NT2/D1 (cell line): ENCODE results near the gene GIGYF1.
"Not testable (repeated sequence)": the region's sequence is repeated elsewhere in the genome, so short reads cannot be mapped to it uniquely, and the experiment has no call there.

Source experiments
- DNase-seq: peaks from one replicate; pipeline ENCODE4 v3.0.0-alpha.2; 2011; ENCODE audit warnings: low read depth, low spot score
- H3K27me3 ChIP-seq: 2 replicates; pipeline ENCODE4 v1.6.0; 2011; ENCODE audit warnings: mild to moderate bottlenecking; ENCODE audit not compliant: insufficient read length, insufficient read depth
- H3K36me3 ChIP-seq: 2 replicates; pipeline ENCODE4 v1.6.1; 2011; ENCODE audit warnings: mild to moderate bottlenecking, low read length, mixed read lengths; ENCODE audit not compliant: insufficient read depth, insufficient read length
- H3K4me1 ChIP-seq: 2 replicates; pipeline ENCODE4 v1.5.1; 2011; ENCODE audit not compliant: insufficient read depth, insufficient read length
- H3K4me3 ChIP-seq: 2 replicates; pipeline ENCODE4 v1.5.1; 2011; ENCODE audit warnings: low read depth; ENCODE audit not compliant: insufficient read length
- H3K9ac ChIP-seq: 2 replicates; pipeline ENCODE4 v1.6.0; 2011; ENCODE audit warnings: low read depth; ENCODE audit not compliant: insufficient read length
- H3K9me3 ChIP-seq: 2 replicates; pipeline ENCODE4 v1.5.1; 2011; ENCODE audit warnings: mild to moderate bottlenecking, low read length; ENCODE audit not compliant: insufficient read depth
- SUZ12 ChIP-seq: IDR thresholded peaks from 2 replicates; pipeline ENCODE4 v1.6.1; 2011; ENCODE audit not compliant: insufficient read length, insufficient read depth; ENCODE audit errors: extremely low read depth
- YY1 ChIP-seq: IDR thresholded peaks from 2 replicates; pipeline ENCODE4 v1.6.1; 2011; ENCODE audit not compliant: insufficient read length, insufficient read depth
- ZNF274 ChIP-seq: IDR thresholded peaks from 2 replicates; pipeline ENCODE4 v1.6.1; 2011; ENCODE audit warnings: mild to moderate bottlenecking, low read depth, low read length

Gene GIGYF1

GRCh38 chr7:100705753-100706671, 12.0 kb upstream of the GIGYF1 start, which contains the start of gene POP7:
TSS of gene POP7 (plus strand) at chr7:100706121. CDS start at chr7:100706831, 710 bp downstream.
- Histone ChIP-seq H3K36me3 (peaks cover 24% of the 10 kb centered on the region), H3K9ac (peak within 1 kb of the TSS; percentile 96), H3K9me3 (no peaks in the 10 kb centered on the region), H3K4me3 (peak within 1 kb of the TSS; percentile 87), H3K27me3 (no peaks in the 10 kb centered on the region), H3K4me1 (peaks cover 5% of the 10 kb centered on the region)
- DNase-seq, result peak; percentile 98
- TF ChIP-seq ZNF274 (no peak), YY1 (no peak), SUZ12 (no peak)

DNA sequence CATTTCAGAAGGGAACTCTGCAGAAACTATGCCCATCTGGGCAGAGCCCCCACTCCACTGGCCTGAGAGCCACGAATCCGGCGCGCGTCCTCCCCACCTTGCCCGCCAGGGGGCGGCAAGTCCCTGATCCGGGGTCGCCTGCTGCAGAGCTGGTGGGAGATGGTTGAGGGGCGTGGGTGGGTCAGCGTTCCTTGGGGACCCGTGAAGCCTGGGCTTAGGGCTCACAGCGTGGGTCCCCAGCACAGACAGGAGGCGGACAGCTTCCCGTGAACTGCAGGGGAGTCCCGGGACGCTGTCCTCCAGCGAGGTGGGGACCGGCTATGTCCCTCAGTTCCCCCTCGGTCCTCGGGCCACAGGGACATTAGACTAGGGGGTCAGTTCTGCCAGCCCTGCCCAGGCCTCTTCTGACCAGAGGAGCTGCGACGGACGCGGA, 11.3 kb upstream of the GIGYF1 start:
- TF ChIP-seq ZNF274, result no peak
- no peak for TF ChIP-seq SUZ12
- TF ChIP-seq YY1, result no peak
- peak overlapping the region; percentile 87 for H3K4me3 ChIP-seq
- no peak for DNase-seq
- H3K9me3 ChIP-seq, result no peaks in the 10 kb centered on the region
- H3K9ac ChIP-seq, result peak overlapping the region; percentile 96
- H3K27me3 ChIP-seq, result no peaks in the 10 kb centered on the region
- H3K4me1 ChIP-seq, result peaks cover 5% of the 10 kb centered on the region
- H3K36me3 ChIP-seq, result peaks cover 24% of the 10 kb centered on the region

DNA sequence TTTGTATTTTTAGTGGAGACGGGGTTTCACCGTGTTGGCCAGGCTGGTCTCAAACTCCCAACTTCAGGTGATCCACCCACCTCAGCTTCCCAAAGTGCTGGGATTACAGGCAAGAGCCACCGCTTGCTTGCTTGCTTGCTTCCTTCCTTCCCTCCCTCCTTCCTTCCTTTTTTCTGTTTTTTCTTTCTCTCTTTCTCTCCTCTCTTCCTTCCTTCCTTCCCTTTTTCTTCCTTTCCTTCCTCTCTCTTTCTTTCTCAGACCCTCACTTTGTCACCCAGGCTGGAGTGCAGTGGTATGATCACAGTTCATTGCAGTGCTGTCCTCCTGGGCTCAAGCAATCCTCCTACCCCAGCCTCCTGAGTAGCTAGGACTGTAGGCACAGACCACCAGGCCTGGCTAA, 7.0 kb upstream of the GIGYF1 start:
- not testable (repeated sequence) for H3K9me3 ChIP-seq, H3K9ac ChIP-seq, H3K27me3 ChIP-seq, H3K4me1 ChIP-seq, H3K36me3 ChIP-seq, H3K4me3 ChIP-seq, DNase-seq

GRCh38 chr7:100699018-100699417, 5.0 kb upstream of the GIGYF1 start:
- Histone ChIP-seq H3K9ac (no peak overlapping the region), H3K36me3 (no peaks in the 10 kb centered on the region), H3K4me3 (no peak overlapping the region), H3K4me1 (no peaks in the 10 kb centered on the region), H3K9me3 (no peaks in the 10 kb centered on the region), H3K27me3 (no peaks in the 10 kb centered on the region)
- TF ChIP-seq ZNF274 (no peak), SUZ12 (no peak), YY1 (no peak)
- no peak for DNase-seq

GRCh38 chr7:100696123-100696521, 2.1 kb upstream of the GIGYF1 start:
- no peak for TF ChIP-seq YY1
- no peak for TF ChIP-seq SUZ12
- no peak for TF ChIP-seq ZNF274
- Histone ChIP-seq H3K4me1 (peaks cover 4% of the 10 kb centered on the region), H3K9ac (no peak overlapping the region), H3K27me3 (no peaks in the 10 kb centered on the region), H3K9me3 (no peaks in the 10 kb centered on the region), H3K36me3 (peaks cover 7% of the 10 kb centered on the region), H3K4me3 (no peak overlapping the region)
- no peak for DNase-seq

DNA sequence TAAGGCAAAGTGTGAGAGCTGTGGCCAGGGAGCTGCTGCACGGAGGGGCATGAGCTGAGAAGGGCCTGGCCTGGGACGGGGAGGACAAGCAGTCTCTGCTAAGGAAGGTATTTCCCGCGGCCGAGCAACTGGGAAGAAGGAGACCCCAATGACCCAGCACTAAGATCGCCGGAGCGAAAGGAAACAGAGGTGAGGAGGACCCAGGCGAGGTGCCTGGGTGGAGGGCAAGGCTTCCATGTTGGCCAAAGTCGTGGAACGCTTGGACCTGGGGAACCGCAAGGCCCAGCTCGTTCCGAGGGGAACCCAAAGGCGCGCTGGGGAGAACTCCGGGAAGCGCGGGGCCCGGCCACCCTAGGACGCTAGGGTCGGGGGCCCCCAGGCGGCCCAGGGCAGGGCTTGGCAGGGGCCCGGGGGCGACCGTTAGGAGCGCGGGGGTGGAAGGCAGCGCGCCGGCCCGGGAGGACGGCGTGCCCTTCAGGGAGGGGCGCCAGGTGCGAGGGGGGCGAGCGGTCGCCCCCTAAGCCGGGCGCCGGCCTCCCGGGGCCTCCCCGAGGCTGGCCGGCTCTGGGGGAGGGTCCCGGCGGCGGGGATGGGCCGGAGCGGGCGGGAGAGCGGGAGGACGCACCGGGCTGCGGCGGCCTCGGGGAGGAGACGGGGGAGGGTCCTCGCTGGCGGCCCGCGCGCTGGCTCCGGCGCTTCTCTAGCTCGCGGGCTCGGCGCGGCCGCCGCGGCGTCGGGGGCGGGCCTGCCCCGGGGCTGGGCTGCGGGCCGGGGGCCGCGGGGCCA, 545 bp downstream of the GIGYF1 start:
- Histone ChIP-seq H3K4me1 (peaks cover 11% of the 10 kb centered on the region), H3K36me3 (peaks cover 29% of the 10 kb centered on the region), H3K27me3 (no peaks in the 10 kb centered on the region), H3K9me3 (peaks cover 10% of the 10 kb centered on the region; the same call in 1 of the 2 replicates), H3K9ac (peak overlapping the region; percentile 94), H3K4me3 (peak overlapping the region; percentile 71)
- DNase-seq, result no peak
- TF ChIP-seq ZNF274 (no peak), SUZ12 (no peak), YY1 (no peak)

- Histone ChIP-seq H3K4me3 (peak overlapping the region; percentile 71), H3K9me3 (peaks cover 10% of the 10 kb centered on the region; the same call in 1 of the 2 replicates), H3K36me3 (peaks cover 36% of the 10 kb centered on the region), H3K4me1 (peaks cover 11% of the 10 kb centered on the region), H3K27me3 (no peaks in the 10 kb centered on the region), H3K9ac (peak overlapping the region; percentile 94)
- no peak for DNase-seq
- no peak for TF ChIP-seq YY1
- no peak for TF ChIP-seq ZNF274
- no peak for TF ChIP-seq SUZ12
Measured at GRCh38 chr7:100692578-100692961, 1.5 kb downstream of the GIGYF1 start.
